Uterus (tissue), 2 donors: Measurements from ENCODE around the gene TSPAN13.

Experiments
- POLR2A ChIP-seq, 2 donors: fragments of 450-650 bp; IDR thresholded peaks; one replicate each; pipeline ENCODE4 v1.6.1; 2016; ENCODE audit warnings: antibody characterized with exemption in 2 of 2, mild to moderate bottlenecking in 1 of 2, moderate library complexity in 1 of 2
- TF ChIP-seq, protein P1 (sequence below), 4 experiments: fragments of 200-600 bp in 2 of 4; fragments of 450-650 bp in 2 of 4; sonication (generic) in 2 of 4; IDR thresholded peaks; one replicate each; pipeline ENCODE4 v1.5.1; 2016 to 2019; ENCODE audit warnings: antibody characterized with exemption in 4 of 4, mild to moderate bottlenecking in 2 of 4, moderate library complexity in 1 of 4

DNA sequence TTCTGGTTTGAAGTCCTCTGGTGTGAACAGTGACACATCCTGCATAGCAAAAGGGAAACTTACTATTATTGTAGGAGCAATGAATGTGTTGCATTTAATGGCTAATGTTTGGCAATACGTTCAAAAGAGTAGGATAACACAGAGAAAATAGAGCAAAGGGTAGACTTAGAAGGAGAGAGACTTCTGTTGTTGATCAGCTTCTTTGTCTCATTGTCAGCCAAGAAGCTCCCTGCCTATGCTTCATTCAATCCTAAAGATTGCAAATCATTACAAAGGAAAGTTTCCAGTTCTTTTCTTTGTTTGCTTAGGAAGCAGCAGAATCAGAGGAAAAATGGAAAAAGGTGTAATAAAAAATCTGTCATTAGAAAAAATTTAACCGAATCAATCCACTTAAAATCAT lies 7.9 kb upstream of the TSPAN13 start:
- TF ChIP-seq POLR2A (IDR thresholded peaks at IDR 0.05), result no peak
- TF ChIP-seq, protein P1, sequence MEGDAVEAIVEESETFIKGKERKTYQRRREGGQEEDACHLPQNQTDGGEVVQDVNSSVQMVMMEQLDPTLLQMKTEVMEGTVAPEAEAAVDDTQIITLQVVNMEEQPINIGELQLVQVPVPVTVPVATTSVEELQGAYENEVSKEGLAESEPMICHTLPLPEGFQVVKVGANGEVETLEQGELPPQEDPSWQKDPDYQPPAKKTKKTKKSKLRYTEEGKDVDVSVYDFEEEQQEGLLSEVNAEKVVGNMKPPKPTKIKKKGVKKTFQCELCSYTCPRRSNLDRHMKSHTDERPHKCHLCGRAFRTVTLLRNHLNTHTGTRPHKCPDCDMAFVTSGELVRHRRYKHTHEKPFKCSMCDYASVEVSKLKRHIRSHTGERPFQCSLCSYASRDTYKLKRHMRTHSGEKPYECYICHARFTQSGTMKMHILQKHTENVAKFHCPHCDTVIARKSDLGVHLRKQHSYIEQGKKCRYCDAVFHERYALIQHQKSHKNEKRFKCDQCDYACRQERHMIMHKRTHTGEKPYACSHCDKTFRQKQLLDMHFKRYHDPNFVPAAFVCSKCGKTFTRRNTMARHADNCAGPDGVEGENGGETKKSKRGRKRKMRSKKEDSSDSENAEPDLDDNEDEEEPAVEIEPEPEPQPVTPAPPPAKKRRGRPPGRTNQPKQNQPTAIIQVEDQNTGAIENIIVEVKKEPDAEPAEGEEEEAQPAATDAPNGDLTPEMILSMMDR (IDR thresholded peaks at IDR 0.05), result no peak
